ENCODE data around the gene CDC42BPB. TPM values are rescaled to one million over a fixed set of nuclear protein-coding genes. Genes with fewer than 3 reads are reported as not detected.
"Not testable (repeated sequence)": the region's sequence is repeated elsewhere in the genome, so short reads cannot be mapped to it uniquely, and the experiment has no call there.

CDC42BPB gene
- polyA plus RNA-seq, 1 donor (not counting 4 experiments of a cell fraction or from before 2014, with no cell fraction given) = 41.3 TPM

- DNase-seq (ENCODE audit: low read depth, low spot score) = peak; percentile 67
- H3K27ac ChIP-seq (ENCODE audit: control insufficient read depth, insufficient read depth, low read length) = no peak overlapping the region
Measured at GRCh38 chr14:102927346-102927877, 129.9 kb downstream of the CDC42BPB start.

GRCh38 chr14:102926840-102927239 is 130.5 kb downstream of the CDC42BPB start:
- peaks cover 22% of the 10 kb centered on the region for H3K4me1 ChIP-seq (ENCODE audit: control insufficient read depth, extremely low read depth, insufficient read depth, low read length)
- H3K4me3 ChIP-seq (ENCODE audit: control insufficient read depth in 2 of 3, extremely low read depth in 1 of 3, insufficient read depth in 2 of 3, low read depth in 1 of 3, low read length in 3 of 3) = peak overlapping the region in 1 of 3 experiments; percentile 64
- H3K79me2 ChIP-seq (ENCODE audit: control insufficient read depth, insufficient read depth, low read length); H2AFZ ChIP-seq (ENCODE audit: control insufficient read depth, low read length); H3K9me3 ChIP-seq (ENCODE audit: control insufficient read depth, low read depth, low read length); H4K20me1 ChIP-seq (ENCODE audit: control insufficient read depth, extremely low read depth, insufficient read depth, low read length); H3K27ac ChIP-seq (ENCODE audit: control insufficient read depth, insufficient read depth, low read length); DNase-seq (ENCODE audit: low read depth, low spot score); H3K9me1 ChIP-seq (ENCODE audit: control insufficient read depth, extremely low read depth, insufficient read depth, low read length); H3K36me3 ChIP-seq (ENCODE audit: control insufficient read depth in 2 of 2, extremely low read depth in 1 of 2, insufficient read depth in 2 of 2, low read length in 2 of 2); H3K9ac ChIP-seq (ENCODE audit: control insufficient read depth, extremely low read depth, insufficient read depth, low read length); dilution Hi-C loops (cut with MboI; ENCODE audit: extremely low pct_ligation_motif_present, low sequenced_read_pairs); FAIRE-seq: not testable (repeated sequence)
- H3K4me2 ChIP-seq (ENCODE audit: control insufficient read depth, extremely low read depth, insufficient read depth, low read depth, low read length) = peak overlapping the region; percentile 90
- H3K27me3 ChIP-seq (ENCODE audit: control insufficient read depth, extremely low read depth, insufficient read depth, low read length) = peaks cover 47% of the 10 kb centered on the region

More at GRCh38 chr14:102927346-102927877, 129.9 kb downstream of the CDC42BPB start:
- H3K9ac ChIP-seq (ENCODE audit: control insufficient read depth, extremely low read depth, insufficient read depth, low read length) = peak overlapping the region; percentile 76
- H3K79me2 ChIP-seq (ENCODE audit: control insufficient read depth, insufficient read depth, low read length) = no peaks in the 10 kb centered on the region
- H3K27me3 ChIP-seq (ENCODE audit: control insufficient read depth, extremely low read depth, insufficient read depth, low read length) = peaks cover 41% of the 10 kb centered on the region
- H4K20me1 ChIP-seq (ENCODE audit: control insufficient read depth, extremely low read depth, insufficient read depth, low read length) = peaks cover 3% of the 10 kb centered on the region
- dilution Hi-C loops (cut with MboI; ENCODE audit: extremely low pct_ligation_motif_present, low sequenced_read_pairs) = no loop called here
- peak overlapping the region; percentile 29 to 64 (median 59) for H3K4me3 ChIP-seq (ENCODE audit: control insufficient read depth in 2 of 3, extremely low read depth in 1 of 3, insufficient read depth in 2 of 3, low read depth in 1 of 3, low read length in 3 of 3)
- peak overlapping the region; percentile 90 for H3K4me2 ChIP-seq (ENCODE audit: control insufficient read depth, extremely low read depth, insufficient read depth, low read depth, low read length)
- no peak for TF ChIP-seq CTCF (optimal IDR thresholded peaks at IDR 0.05 in 1 of 3, IDR thresholded peaks at IDR 0.05 in 1 of 3, conservative IDR thresholded peaks at IDR 0.05 in 1 of 3; ENCODE audit: extremely low read depth in 1 of 3, insufficient read depth in 2 of 3, low read length in 3 of 3)
- TF ChIP-seq EZH2 (IDR thresholded peaks at IDR 0.05; ENCODE audit: low read length) = no peak
- no peaks in the 10 kb centered on the region for H3K9me1 ChIP-seq (ENCODE audit: control insufficient read depth, extremely low read depth, insufficient read depth, low read length)
- peaks cover 22% of the 10 kb centered on the region for H3K4me1 ChIP-seq (ENCODE audit: control insufficient read depth, extremely low read depth, insufficient read depth, low read length)
- no peaks in the 10 kb centered on the region for H3K9me3 ChIP-seq (ENCODE audit: control insufficient read depth, low read depth, low read length)
- peak; percentile 91 for FAIRE-seq
- peaks cover 0 to 2% of the 10 kb centered on the region in 2 experiments for H3K36me3 ChIP-seq (ENCODE audit: control insufficient read depth in 2 of 2, extremely low read depth in 1 of 2, insufficient read depth in 2 of 2, low read length in 2 of 2)
- H2AFZ ChIP-seq (ENCODE audit: control insufficient read depth, low read length) = no peak overlapping the region

GRCh38 chr14:102926104-102926503 is 131.2 kb downstream of the CDC42BPB start:
- FAIRE-seq (no peak), DNase-seq (ENCODE audit: low read depth, low spot score) (no peak)
- dilution Hi-C loops (cut with MboI; ENCODE audit: extremely low pct_ligation_motif_present, low sequenced_read_pairs) = no loop called here
- Histone ChIP-seq H4K20me1 (ENCODE audit: control insufficient read depth, extremely low read depth, insufficient read depth, low read length) (no peaks in the 10 kb centered on the region), H3K4me3 (ENCODE audit: control insufficient read depth in 2 of 3, extremely low read depth in 1 of 3, insufficient read depth in 2 of 3, low read depth in 1 of 3, low read length in 3 of 3) (no peak overlapping the region), H3K27me3 (ENCODE audit: control insufficient read depth, extremely low read depth, insufficient read depth, low read length) (peaks cover 48% of the 10 kb centered on the region), H3K4me2 (ENCODE audit: control insufficient read depth, extremely low read depth, insufficient read depth, low read depth, low read length) (no peak overlapping the region), H3K27ac (ENCODE audit: control insufficient read depth, insufficient read depth, low read length) (no peak overlapping the region), H2AFZ (ENCODE audit: control insufficient read depth, low read length) (no peak overlapping the region), H3K9me1 (ENCODE audit: control insufficient read depth, extremely low read depth, insufficient read depth, low read length) (no peaks in the 10 kb centered on the region), H3K79me2 (ENCODE audit: control insufficient read depth, insufficient read depth, low read length) (no peaks in the 10 kb centered on the region), H3K9me3 (ENCODE audit: control insufficient read depth, low read depth, low read length) (peaks cover 1% of the 10 kb centered on the region), H3K4me1 (ENCODE audit: control insufficient read depth, extremely low read depth, insufficient read depth, low read length) (peaks cover 22% of the 10 kb centered on the region), H3K36me3 (ENCODE audit: control insufficient read depth in 2 of 2, extremely low read depth in 1 of 2, insufficient read depth in 2 of 2, low read length in 2 of 2) (no peaks in the 10 kb centered on the region), H3K9ac (ENCODE audit: control insufficient read depth, extremely low read depth, insufficient read depth, low read length) (no peak overlapping the region)
- TF ChIP-seq CTCF (optimal IDR thresholded peaks at IDR 0.05 in 1 of 3, IDR thresholded peaks at IDR 0.05 in 1 of 3, conservative IDR thresholded peaks at IDR 0.05 in 1 of 3; ENCODE audit: extremely low read depth in 1 of 3, insufficient read depth in 2 of 3, low read length in 3 of 3) (no peak), EZH2 (IDR thresholded peaks at IDR 0.05; ENCODE audit: low read length) (no peak)
